Osteoblast (primary cell): ENCODE measurements around the gene CHEK1. TPM values are rescaled to one million over a fixed set of nuclear protein-coding genes. Genes with fewer than 3 reads are reported as not detected.

ENCODE experiments used
- DNase-seq: peaks from one replicate; pipeline ENCODE4 v3.0.0; 2011; ENCODE audit warnings: low spot score, mixed read lengths; ENCODE audit not compliant: insufficient read length; ENCODE audit errors: missing footprints
- H2AFZ ChIP-seq: 2 replicates; pipeline ENCODE4 v1.6.0; 2011; ENCODE audit warnings: mild to moderate bottlenecking, low read length
- H3K27ac ChIP-seq: 2 replicates; pipeline ENCODE4 v1.5.1; 2011; ENCODE audit warnings: mild to moderate bottlenecking, low read depth, low read length, moderate library complexity
- H3K27me3 ChIP-seq: 2 replicates; pipeline ENCODE4 v1.6.0; 2012; ENCODE audit warnings: mild to moderate bottlenecking, control low read depth, inconsistent platforms, low read length, moderate library complexity; ENCODE audit not compliant: insufficient read depth
- H3K36me3 ChIP-seq: 2 replicates; pipeline ENCODE4 v1.5.1; 2011; ENCODE audit warnings: mild to moderate bottlenecking, low read length, control low read depth, moderate library complexity; ENCODE audit not compliant: insufficient read depth
- H3K4me1 ChIP-seq: 2 replicates; pipeline ENCODE4 v1.5.1; 2011; ENCODE audit warnings: mild to moderate bottlenecking, low read length, control low read depth, moderate library complexity; ENCODE audit not compliant: insufficient read depth
- H3K4me2 ChIP-seq: 2 replicates; pipeline ENCODE4 v1.6.0; 2011; ENCODE audit warnings: mild to moderate bottlenecking, low read length; ENCODE audit not compliant: insufficient read depth
- H3K4me3 ChIP-seq: fragments of 200-600 bp; sonication (generic); 3 replicates; pipeline ENCODE4 v1.5.1; 2012; ENCODE audit warnings: mild to moderate bottlenecking, low read length, inconsistent platforms; ENCODE audit not compliant: insufficient read depth
- H3K79me2 ChIP-seq: 2 replicates; pipeline ENCODE4 v1.6.0; 2012; ENCODE audit warnings: mild to moderate bottlenecking, low read length, control low read depth, inconsistent platforms; ENCODE audit not compliant: insufficient read depth
- H3K9me3 ChIP-seq: 2 replicates; pipeline ENCODE4 v1.5.1; 2011; ENCODE audit warnings: low read depth, low read length, control low read depth
- H4K20me1 ChIP-seq: 2 replicates; pipeline ENCODE4 v1.6.0; 2012; ENCODE audit warnings: mild to moderate bottlenecking, low read length, control low read depth; ENCODE audit not compliant: insufficient read depth
- CTCF ChIP-seq: IDR thresholded peaks from 2 replicates; pipeline ENCODE4 v1.5.1; 2011; ENCODE audit warnings: mild to moderate bottlenecking, low read depth, low read length, moderate library complexity; ENCODE audit errors: extremely low read depth
- total RNA-seq: library from RNA; depleted of rRNA; stranded (reverse); fragments of >200 nt; gene quantifications from 2 replicates; pipeline ENCODE4 v1.2.3, GENCODE V29; 2012

Gene CHEK1
- total RNA-seq, 1 donor, result 16.6 TPM

DNA sequence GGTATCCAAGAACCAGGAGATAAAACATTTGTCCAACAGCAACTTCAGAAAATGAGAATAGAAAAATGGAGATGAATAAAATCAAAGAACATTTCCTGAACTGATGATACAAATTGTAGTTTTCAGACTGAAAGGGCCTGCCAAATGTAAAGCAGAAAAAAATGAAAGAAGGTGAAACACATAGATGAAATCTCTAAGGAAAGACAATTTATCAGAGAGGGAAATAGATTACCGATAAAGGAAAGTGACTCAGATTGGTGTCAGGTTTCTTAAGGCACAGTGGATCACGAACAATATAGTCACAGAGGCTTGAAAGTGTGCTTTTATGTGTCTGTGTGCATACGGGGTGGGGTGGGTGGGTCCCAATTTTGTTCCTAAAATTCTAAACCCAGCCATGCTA is 36.5 kb upstream of the CHEK1 start:
- no peak for DNase-seq
- Histone ChIP-seq H3K36me3 (peaks cover 14% of the 10 kb centered on the region), H3K4me3 (no peak overlapping the region), H3K27me3 (no peaks in the 10 kb centered on the region), H3K79me2 (peaks cover 14% of the 10 kb centered on the region), H3K4me1 (peaks cover 6% of the 10 kb centered on the region), H3K9me3 (no peaks in the 10 kb centered on the region), H4K20me1 (no peaks in the 10 kb centered on the region), H3K4me2 (peak overlapping the region; percentile 45), H3K27ac (no peak overlapping the region), H2AFZ (peak overlapping the region; percentile 27)
- TF ChIP-seq CTCF, result no peak

DNA sequence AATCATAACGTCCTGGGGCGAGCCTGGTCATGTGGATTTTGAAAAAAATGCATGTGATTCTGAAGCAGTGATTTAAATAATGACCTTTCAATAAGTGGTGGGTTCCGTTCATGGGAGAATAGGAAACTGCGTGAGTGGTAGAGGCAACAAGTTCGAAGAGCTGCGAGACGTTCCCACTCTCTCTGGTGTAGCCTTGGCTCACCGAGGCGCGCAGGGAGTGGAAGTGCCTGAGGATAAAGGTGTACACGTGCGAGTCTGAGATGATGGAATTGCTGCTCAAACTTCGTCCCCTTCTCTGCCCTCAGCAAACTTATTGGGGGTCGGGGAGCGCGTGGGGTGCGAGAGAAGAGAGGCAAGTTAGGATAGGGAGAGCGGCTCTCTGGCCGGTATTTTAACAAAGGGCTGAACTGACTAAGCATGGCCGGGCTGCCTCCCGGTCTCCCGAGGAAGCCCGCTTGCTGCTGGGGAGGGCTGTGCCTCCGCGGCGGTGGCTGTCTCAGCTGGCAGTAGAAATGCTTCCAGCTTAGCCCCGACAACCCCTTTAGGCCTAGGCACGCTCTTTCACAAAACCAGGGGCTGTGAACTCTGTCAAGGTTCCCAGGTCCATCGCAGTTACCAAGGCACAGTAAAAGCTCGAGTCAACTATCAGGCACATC is 33.2 kb upstream of the CHEK1 start:
- H3K79me2 ChIP-seq, result peaks cover 46% of the 10 kb centered on the region
- no peaks in the 10 kb centered on the region for H3K36me3 ChIP-seq
- peaks cover 7% of the 10 kb centered on the region for H4K20me1 ChIP-seq
- H3K4me1 ChIP-seq, result peaks cover 13% of the 10 kb centered on the region
- TF ChIP-seq CTCF, result no peak
- peak overlapping the region; percentile 98 for H2AFZ ChIP-seq
- H3K9me3 ChIP-seq, result no peaks in the 10 kb centered on the region
- peak overlapping the region; percentile 87 for H3K4me3 ChIP-seq
- H3K27ac ChIP-seq, result peak overlapping the region; percentile 99
- H3K27me3 ChIP-seq, result no peaks in the 10 kb centered on the region
- H3K4me2 ChIP-seq, result peak overlapping the region; percentile 98
- DNase-seq, result peak; percentile 65

DNA sequence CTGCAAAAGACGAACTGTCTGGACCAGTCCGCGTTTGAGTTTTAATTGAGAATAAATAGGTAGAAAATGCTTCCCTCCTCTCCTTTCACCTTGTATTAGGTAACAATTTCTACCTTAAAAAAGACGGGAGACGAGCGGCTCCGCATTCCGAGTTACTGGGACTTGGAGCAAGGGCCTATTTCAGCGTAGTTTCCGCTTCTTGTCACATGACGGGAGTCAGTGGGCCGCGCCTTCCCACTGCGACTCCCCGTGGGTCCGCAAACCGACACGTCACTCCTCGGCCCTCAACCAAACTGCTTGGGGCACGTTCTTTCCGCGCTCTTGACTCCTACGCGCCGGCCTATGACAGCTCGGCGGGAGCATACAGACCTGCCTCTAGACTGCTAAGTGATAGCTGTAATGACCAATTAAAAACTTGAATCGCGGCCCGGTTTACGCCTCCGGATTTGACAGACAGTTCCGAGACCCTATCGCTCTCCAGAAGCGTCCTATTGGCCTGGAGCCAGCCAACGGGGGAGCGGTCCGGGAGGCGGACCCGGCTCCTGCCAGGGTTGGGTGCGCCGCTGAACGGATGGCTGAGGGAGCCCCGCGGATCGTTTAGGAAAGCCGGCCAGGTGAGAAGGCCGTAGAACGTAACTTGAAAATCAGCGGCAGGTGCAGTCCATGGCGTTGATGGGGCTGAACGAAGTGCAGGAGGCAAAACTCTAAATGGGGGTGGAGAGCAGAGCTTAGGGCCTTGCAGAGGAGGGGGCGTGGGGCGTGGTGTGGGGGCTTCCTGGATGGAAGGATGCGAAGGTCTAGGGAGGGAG is 32.5 kb upstream of the CHEK1 start, which contains the start of gene STT3A:
TSS of gene STT3A (plus strand) at position 548 of the 809 bp plus-strand sequence. CDS start 3,064 bp downstream, outside the sequence.
- no peak for TF ChIP-seq CTCF
- H3K79me2 ChIP-seq, result peaks cover 54% of the 10 kb centered on the region

More for the DNA sequence above, 32.5 kb upstream of the CHEK1 start, which contains the start of gene STT3A:
- H3K9me3 ChIP-seq, result no peaks in the 10 kb centered on the region
- DNase-seq, result peak; percentile 97
- H2AFZ ChIP-seq, result peak within 1 kb of the TSS; percentile 98
- peaks cover 4% of the 10 kb centered on the region for H3K36me3 ChIP-seq
- H3K27me3 ChIP-seq, result no peaks in the 10 kb centered on the region
- H3K4me3 ChIP-seq, result peak within 1 kb of the TSS; percentile 87
- H4K20me1 ChIP-seq, result peaks cover 7% of the 10 kb centered on the region
- peak within 1 kb of the TSS; percentile 99 for H3K27ac ChIP-seq
- H3K4me1 ChIP-seq, result peaks cover 13% of the 10 kb centered on the region
- peak within 1 kb of the TSS; percentile 98 for H3K4me2 ChIP-seq
